Stimulated activated CD4-positive, alpha-beta T cell treated with anti-CD3 and anti-CD28 coated beads, Interleukin-2, amount 100 ng/mL, for 24 hours (primary cell): ENCODE measurements around the gene SFTPA2.
A peak's percentile ranks its signal among the peaks of the same experiment; 100 is the strongest.
"Not testable (repeated sequence)": the region's sequence is repeated elsewhere in the genome, so short reads cannot be mapped to it uniquely, and the experiment has no call there.

Source experiments
- DNase-seq, 2 donors: peaks; one replicate each; pipeline ENCODE4 v3.0.0-alpha.2; 2020

The SFTPA2 gene

GRCh38 chr10:79560160-79560709 is at the start of gene SFTPA2:
Gene SFTPA2 (minus strand): TSS chr10:79560407. CDS start chr10:79559483, 924 bp downstream.
- no peak for DNase-seq

- peak; percentile 34 to 59 for DNase-seq
These were observed 48.5 kb upstream of the SFTPA2 start for GRCh38 chr10:79608505-79609375.

GRCh38 chr10:79605308-79605707 is 45.1 kb upstream of the SFTPA2 start:
- DNase-seq = no peak

GRCh38 chr10:79604294-79604693 is 44.1 kb upstream of the SFTPA2 start:
- no peak for DNase-seq

GRCh38 chr10:79602953-79603352 is 42.7 kb upstream of the SFTPA2 start:
- DNase-seq = no peak

- no peak for DNase-seq
These were observed 41.7 kb upstream of the SFTPA2 start for GRCh38 chr10:79601939-79602338.

GRCh38 chr10:79599644-79600043 is 39.4 kb upstream of the SFTPA2 start:
- DNase-seq = not testable (repeated sequence)

- no peak for DNase-seq
These were observed 35.3 kb upstream of the SFTPA2 start for GRCh38 chr10:79595510-79595909.

- not testable (repeated sequence) for DNase-seq
These were observed 34.4 kb upstream of the SFTPA2 start for GRCh38 chr10:79594565-79594964.

- no peak for DNase-seq
These were observed 33.2 kb upstream of the SFTPA2 start for GRCh38 chr10:79593377-79593776.

- DNase-seq = no peak
These were observed 28.6 kb upstream of the SFTPA2 start for GRCh38 chr10:79588800-79589199.

- DNase-seq = no peak
These were observed 26.7 kb upstream of the SFTPA2 start for GRCh38 chr10:79586933-79587332.

GRCh38 chr10:79585870-79586527 is 25.8 kb upstream of the SFTPA2 start:
- no peak for DNase-seq

GRCh38 chr10:79583488-79584024 is 23.3 kb upstream of the SFTPA2 start:
- DNase-seq = no peak

GRCh38 chr10:79582954-79583353 is 22.7 kb upstream of the SFTPA2 start:
- not testable (repeated sequence) for DNase-seq

- DNase-seq = no peak
These were observed 21.9 kb upstream of the SFTPA2 start for GRCh38 chr10:79582096-79582495.

GRCh38 chr10:79581044-79581443 is 20.8 kb upstream of the SFTPA2 start:
- no peak for DNase-seq

GRCh38 chr10:79579361-79579760 is 19.2 kb upstream of the SFTPA2 start:
- DNase-seq = no peak

GRCh38 chr10:79570624-79571023 is 10.4 kb upstream of the SFTPA2 start:
- DNase-seq = not testable (repeated sequence)

GRCh38 chr10:79563426-79563825 is 3.2 kb upstream of the SFTPA2 start:
- no peak for DNase-seq

GRCh38 chr10:79562135-79562756 is 2.0 kb upstream of the SFTPA2 start:
- peak; percentile 71 to 74 for DNase-seq

- no peak for DNase-seq
These were observed 1.1 kb upstream of the SFTPA2 start for GRCh38 chr10:79561257-79561656.

GRCh38 chr10:79559726-79560125 is 481 bp downstream of the SFTPA2 start:
- no peak for DNase-seq
